GM06990 (cell line): ENCODE results near the gene SCML2.

ENCODE experiments used
- DNase-seq: peaks from one replicate; pipeline ENCODE4 v3.0.0-alpha.2; 2011; ENCODE audit not compliant: insufficient read length; ENCODE audit errors: extremely low read depth
- H3K27me3 ChIP-seq: replicated peaks from 2 replicates; pipeline ENCODE4 v1.6.0; 2011; ENCODE audit warnings: low read length; ENCODE audit not compliant: control insufficient read depth, insufficient read depth
- H3K36me3 ChIP-seq: 2 replicates; pipeline ENCODE4 v1.5.1; 2011; ENCODE audit warnings: low read length; ENCODE audit not compliant: control insufficient read depth, insufficient read depth
- H3K4me3 ChIP-seq: replicated peaks from 2 replicates; pipeline ENCODE4 v1.5.1; 2011; ENCODE audit warnings: low read depth, mild to moderate bottlenecking, control low read depth, low read length
- TF ChIP-seq, protein P1 (sequence below): IDR thresholded peaks from 2 replicates; pipeline ENCODE4 v1.5.1; 2011; ENCODE audit warnings: low read length, control low read depth, mild to moderate bottlenecking, inconsistent platforms; ENCODE audit not compliant: insufficient read depth, poor library complexity, severe bottlenecking

Gene SCML2

DNA sequence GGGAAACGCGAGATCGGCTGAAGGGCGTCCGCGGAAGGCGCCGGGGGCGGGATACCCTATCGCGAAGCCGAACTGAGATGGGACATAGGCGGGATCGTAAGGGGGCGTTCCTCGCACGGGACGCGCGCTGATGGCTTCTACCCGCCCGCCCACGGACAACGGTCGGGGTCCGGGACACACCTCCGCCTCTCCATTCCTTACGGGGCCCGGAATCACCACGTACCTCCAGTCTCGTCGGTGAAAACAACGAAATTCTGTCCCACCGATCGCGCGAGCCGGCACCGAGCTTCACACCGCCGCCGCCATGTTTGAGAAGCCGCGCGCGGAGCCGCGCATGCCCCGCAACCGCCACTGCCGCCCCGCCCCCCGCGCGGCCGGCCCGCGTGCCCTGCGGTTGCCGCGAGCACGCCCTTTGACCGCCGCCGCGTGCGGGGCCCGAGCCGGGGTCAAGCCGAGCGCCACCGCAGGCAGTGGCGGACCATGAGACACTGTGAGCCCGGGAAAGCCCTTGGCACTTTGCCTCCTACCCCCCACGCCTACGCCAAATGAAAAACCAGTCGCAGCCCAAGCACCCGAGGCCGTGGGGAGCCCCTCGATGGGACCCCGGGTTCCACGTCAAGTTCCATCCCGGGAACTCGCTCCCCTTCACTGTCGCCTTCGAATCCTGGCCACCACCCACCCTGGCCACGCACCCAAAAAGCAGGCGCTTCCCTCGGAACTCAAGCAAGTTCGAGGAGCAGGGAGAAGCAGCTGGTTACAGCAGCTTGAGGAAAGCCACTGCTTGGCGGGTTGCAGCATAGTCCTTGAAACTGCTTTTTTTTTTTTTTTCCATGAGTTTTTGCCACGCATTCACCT lies at the start of gene SCML2:
Gene SCML2, minus strand, starts transcription at position 320 of the 855 bp plus-strand sequence. CDS start 20,617 bp downstream, outside the sequence.
- TF ChIP-seq, protein P1, sequence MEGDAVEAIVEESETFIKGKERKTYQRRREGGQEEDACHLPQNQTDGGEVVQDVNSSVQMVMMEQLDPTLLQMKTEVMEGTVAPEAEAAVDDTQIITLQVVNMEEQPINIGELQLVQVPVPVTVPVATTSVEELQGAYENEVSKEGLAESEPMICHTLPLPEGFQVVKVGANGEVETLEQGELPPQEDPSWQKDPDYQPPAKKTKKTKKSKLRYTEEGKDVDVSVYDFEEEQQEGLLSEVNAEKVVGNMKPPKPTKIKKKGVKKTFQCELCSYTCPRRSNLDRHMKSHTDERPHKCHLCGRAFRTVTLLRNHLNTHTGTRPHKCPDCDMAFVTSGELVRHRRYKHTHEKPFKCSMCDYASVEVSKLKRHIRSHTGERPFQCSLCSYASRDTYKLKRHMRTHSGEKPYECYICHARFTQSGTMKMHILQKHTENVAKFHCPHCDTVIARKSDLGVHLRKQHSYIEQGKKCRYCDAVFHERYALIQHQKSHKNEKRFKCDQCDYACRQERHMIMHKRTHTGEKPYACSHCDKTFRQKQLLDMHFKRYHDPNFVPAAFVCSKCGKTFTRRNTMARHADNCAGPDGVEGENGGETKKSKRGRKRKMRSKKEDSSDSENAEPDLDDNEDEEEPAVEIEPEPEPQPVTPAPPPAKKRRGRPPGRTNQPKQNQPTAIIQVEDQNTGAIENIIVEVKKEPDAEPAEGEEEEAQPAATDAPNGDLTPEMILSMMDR = no peak
- peak; percentile 46 for DNase-seq
- no peaks in the 10 kb centered on the region; the same call in 1 of the 2 replicates for H3K27me3 ChIP-seq

DNA sequence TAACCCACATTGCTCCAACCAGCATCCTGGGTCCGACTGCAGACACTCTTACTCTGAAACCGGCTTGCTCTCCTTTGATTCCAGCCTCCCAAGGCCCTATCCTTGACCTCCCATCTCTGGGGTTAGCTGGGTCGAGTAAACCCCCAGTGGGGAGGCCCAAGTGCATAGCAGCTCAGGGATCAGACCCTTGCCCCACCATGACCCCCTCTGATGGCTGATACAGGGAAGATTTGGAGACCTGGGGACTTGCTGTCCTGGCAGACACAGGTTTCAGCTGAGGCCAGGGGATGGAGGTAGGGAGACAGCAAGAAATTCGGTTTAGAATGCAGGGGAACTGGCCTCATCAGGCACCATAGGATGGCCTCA lies 47.3 kb upstream of the SCML2 start:
- no peaks in the 10 kb centered on the region for H3K36me3 ChIP-seq
- no peak overlapping the region for H3K4me3 ChIP-seq
- DNase-seq = no peak
- TF ChIP-seq, protein P1 = no peak
- H3K27me3 ChIP-seq = no peaks in the 10 kb centered on the region

More for the DNA sequence above, at the start of gene SCML2:
- H3K4me3 ChIP-seq = peak within 1 kb of the TSS; percentile 60
- no peaks in the 10 kb centered on the region for H3K36me3 ChIP-seq

DNA sequence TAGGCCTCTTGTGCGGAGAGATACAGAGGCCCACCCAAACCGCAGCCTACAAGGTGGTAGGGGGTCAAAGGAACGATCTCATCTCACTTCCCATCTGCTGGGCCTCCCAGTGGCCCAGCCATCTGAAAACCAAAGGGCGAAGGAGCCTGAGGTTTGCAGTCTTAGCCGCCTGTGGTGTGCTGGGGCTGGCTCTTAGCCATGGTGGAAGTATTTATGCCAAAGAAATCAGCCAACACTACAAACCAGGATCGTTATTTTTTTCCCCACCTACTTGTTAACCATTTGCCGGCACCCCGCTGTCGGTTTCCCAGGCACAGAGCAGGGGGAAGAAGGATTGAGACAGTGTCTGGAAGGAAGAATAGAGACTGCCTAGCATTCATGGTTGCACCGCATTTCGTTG lies 40.0 kb upstream of the SCML2 start:
- no peak for DNase-seq
- Histone ChIP-seq H3K4me3 (no peak overlapping the region), H3K27me3 (no peaks in the 10 kb centered on the region), H3K36me3 (no peaks in the 10 kb centered on the region)
- TF ChIP-seq, protein P1 = no peak

DNA sequence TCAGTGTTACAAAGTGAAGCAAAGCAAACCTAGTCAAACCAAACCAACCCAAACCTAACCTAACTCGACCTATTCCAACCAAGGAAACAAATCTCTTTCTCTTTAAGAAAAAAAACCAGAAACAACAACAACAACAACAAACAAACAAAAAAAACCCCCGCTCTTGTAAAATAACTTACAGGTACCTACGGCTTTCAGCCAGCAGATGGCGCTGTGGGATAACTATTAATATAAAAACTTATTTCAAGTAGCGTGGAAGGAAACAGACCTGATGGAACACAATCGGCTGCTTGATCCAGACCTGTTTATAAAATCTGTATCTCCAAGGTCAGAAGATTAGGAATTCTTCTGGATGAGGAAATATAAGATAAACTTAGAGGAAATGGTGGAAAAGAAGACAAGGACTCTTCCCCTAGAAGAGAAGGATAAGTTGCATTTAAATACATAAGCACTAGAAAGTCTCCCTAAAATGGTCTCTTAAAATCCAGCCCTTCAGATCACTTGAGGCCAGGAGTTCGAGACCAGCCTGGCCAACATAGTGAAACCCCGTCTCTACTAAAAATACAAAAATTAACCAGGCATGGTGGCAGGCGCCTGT lies 36.6 kb upstream of the SCML2 start:
- H3K36me3 ChIP-seq = no peaks in the 10 kb centered on the region
- H3K4me3 ChIP-seq = no peak overlapping the region
- TF ChIP-seq, protein P1 = peak; percentile 55
- peak; percentile 29 for DNase-seq
- no peaks in the 10 kb centered on the region for H3K27me3 ChIP-seq

DNA sequence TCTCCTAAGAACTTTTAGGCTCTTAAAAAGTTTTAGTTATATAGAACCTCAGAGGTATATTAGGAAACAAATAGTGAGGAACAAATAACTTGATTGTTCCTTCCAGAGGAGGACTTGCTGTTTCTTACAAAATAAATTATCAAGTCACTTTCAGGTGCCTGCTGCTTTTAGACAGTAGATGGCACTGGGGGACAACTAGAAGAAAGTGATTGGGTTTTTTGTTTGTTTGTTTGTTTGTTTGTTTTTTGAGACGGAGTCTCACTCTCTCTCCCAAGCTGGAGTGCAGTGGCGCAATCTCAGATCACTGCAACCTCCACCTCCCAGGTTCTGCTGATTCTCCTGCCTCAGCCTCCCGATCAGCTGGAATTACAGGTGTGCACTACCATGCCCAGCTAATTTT lies 35.5 kb upstream of the SCML2 start:
- TF ChIP-seq, protein P1 = peak; percentile 28
- Histone ChIP-seq H3K27me3 (no peaks in the 10 kb centered on the region), H3K36me3 (no peaks in the 10 kb centered on the region), H3K4me3 (no peak overlapping the region)
- DNase-seq = no peak
